CD4-positive, alpha-beta T cell treated with Interferon gamma for 1 hour (primary cell): ENCODE measurements around the gene NBPF6.
"Not testable (repeated sequence)": the region's sequence is repeated elsewhere in the genome, so short reads cannot be mapped to it uniquely, and the experiment has no call there.

Experiments used
- DNase-seq: peaks from one replicate; pipeline ENCODE4 v3.0.0-alpha.2; 2020

NBPF6 gene, protein sequence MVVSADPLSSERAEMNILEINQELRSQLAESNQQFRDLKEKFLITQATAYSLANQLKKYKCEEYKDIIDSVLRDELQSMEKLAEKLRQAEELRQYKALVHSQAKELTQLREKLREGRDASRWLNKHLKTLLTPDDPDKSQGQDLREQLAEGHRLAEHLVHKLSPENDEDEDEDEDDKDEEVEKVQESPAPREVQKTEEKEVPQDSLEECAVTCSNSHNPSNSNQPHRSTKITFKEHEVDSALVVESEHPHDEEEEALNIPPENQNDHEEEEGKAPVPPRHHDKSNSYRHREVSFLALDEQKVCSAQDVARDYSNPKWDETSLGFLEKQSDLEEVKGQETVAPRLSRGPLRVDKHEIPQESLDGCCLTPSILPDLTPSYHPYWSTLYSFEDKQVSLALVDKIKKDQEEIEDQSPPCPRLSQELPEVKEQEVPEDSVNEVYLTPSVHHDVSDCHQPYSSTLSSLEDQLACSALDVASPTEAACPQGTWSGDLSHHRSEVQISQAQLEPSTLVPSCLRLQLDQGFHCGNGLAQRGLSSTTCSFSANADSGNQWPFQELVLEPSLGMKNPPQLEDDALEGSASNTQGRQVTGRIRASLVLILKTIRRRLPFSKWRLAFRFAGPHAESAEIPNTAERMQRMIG

DNA sequence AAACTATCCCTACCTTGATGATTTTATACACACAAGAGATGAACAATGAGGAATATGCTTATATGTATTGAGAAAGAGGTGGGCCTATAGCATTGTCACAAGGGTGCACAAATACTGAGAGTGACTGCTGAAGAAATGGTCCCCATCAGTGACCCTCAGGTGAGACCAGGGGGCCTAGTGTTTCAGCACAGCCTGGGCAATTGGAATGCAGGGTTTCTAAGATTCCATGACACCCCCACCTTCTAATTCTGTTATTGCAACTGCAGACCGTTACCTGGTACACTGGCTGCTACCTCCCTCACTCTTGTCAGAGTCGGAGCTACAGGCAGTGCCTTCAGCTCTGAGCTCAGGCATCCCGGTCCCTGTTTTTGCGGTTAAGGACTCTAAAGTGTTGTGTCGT is at the start of gene NBPF6:
Gene NBPF6, plus strand, starts transcription at position 301 of the 400 bp plus-strand sequence. CDS start 259 bp downstream, outside the sequence.
- DNase-seq = not testable (repeated sequence)

DNA sequence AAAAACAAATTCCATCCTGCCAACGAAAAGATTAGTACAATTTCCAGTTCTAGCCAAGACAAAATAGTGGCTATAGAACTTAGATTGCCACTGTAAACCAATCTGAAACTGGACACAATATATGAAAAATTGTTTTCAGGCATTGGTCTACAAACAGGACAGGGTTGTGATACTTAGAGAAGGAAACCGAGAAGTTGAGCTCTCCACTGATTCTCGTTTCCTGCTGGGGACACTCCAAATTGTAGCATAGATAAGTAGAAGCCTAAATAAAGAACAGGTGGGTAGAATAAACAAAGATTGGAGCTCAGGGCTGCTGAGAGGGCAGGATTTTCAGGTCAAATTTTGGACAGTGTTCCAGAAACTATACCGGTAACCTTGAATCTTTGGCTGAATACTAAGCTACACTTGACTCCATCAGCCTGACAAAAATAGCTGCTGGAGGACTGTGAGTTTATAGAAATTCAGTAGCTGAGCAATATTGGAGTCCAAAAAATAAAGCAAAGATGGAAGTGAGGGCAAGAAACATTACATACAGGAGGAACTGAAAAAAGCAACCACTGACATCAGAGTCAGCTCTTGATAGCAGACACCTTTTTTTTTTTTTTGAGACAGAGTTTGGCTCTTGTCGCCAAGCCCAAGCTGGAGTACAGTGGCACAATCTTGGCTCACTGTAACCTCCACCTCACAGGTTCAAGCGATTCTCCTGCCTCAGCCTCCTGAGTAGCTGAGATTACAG is 38.9 kb upstream of the NBPF6 start:
- DNase-seq = not testable (repeated sequence)

DNA sequence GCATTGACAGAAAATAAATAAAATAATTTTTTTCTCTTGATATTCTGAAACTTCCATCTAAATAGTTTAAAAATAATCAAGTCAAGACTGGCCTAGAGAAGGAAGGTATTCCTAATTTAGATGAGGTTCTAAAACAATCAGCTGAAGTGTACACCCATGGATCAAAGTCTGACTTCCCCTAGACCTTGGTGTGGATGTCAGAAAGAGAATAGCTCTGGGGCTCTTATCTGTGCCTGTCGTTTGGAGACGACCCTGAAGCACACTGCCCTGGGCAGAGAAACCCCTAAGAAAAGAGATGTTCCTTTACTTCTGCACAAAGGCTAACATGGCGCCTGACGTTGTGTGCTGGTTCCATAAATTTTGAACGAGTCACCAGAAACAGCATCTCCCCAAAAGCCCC is 30.0 kb upstream of the NBPF6 start:
- DNase-seq = not testable (repeated sequence)

DNA sequence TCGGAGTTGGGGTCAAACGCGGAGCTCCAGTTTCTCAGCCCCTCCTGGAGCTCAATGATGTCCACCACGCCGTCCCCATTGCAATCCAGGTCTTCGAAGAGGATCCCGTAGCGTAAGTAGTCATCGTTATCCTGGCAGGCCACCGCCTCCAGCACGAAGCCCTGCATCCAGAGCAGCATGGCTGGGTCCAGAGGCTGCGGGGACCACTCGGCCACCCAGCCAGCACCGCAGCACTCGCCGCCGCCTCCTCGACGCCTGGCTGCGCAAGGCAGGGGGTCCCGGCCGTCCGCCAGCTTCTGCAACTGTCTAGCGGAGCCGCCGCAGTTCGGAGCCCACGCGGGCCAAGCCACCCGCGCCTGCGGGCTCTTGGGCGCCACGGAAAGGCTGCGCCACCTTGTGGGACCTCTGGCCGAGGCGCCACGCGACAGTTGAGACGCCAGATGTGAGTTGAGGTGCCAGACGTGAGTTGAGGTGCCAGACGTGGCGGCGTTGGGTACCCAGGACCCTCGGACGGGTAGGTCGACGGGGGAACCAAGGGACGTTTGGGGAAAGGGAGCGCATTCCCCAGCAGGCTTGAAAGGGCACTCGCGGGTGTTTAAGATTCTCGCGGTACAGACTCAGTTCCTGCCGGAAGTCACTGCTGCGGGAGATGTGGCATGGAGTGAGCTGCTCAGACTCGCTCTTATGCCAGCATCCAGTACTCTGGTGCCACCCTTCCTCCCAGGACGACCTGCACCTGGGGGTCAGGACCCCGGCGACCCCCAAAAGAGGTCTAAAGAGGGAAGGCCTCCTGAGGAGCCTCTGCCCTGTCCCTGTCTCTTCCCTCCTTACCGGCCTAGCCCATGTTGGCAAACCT is 28.9 kb upstream of the NBPF6 start:
- not testable (repeated sequence) for DNase-seq

DNA sequence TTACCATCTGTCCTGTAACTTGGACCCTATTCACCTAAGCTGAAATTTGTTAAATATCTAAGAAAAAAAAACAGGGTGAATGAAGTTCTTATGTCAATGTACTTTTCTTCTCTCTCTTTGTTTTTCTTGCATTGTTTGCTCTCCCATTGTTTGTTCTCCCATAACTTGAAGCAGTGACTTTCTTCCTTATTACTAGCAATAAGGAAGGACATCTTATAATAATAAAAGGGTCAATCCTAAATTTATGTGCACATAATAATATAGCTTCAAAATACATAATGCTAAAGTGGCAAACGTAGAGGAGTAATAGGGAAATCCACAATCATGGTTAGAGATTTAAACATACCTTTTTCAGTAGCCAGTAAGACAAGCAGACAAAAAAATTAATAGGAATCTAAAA is 23.3 kb upstream of the NBPF6 start:
- not testable (repeated sequence) for DNase-seq

DNA sequence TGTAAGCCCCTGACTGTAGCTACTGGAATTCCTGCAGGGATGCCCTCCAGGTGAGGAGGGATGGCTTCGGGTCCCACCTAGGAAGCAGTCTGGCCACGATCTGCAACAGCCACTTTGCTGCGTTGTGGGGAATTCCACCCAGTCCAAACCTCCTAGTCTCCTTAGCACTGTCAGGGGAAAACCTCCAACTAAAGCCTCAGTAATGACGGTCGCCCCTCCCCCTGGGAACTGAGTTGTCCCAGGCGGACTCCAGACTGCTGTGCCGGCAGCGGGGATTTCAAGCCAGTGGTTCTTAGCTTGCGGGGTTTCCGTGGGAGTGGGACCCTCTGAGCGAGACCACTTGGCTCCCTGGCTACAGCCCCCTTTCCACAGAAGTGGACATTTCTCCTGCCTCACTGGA is 18.1 kb upstream of the NBPF6 start:
- DNase-seq = not testable (repeated sequence)

DNA sequence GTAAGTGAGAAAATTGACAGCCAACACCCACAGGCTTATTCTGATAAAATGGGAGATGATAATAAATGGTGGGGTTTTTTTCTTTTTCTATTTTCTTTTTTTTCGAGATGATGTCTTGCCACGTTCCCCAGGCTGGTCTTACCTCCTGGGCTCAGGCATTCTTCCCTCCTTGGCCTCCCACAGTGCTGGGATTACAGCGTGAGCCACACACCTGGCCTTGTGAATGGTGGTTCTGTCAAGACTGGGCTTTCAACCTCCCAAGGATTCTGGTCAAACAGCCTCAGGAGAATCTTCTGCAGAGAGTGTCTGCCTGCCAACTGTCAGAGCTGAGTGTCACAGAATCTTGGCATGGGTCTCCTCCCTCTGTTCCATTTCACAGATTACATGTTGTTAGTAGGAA is 16.7 kb upstream of the NBPF6 start:
- not testable (repeated sequence) for DNase-seq

DNA sequence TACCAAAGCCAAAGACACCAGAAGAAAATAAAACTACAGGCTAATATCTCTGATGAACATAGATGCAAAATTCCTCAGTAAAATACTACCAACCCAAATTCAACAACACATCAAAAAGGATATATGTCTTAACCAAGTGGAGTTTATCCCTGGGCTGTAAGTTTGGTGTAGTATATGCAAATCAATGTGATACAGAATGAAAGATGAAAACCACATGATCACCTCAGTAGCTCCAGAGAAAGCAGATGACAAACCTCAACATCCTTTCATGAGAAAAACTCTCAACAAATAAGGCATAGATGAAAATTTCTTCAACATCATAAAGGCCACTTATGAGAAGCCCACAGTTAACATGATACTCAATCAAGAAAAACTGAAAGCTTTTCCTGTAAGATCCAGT is 11.6 kb upstream of the NBPF6 start:
- not testable (repeated sequence) for DNase-seq

DNA sequence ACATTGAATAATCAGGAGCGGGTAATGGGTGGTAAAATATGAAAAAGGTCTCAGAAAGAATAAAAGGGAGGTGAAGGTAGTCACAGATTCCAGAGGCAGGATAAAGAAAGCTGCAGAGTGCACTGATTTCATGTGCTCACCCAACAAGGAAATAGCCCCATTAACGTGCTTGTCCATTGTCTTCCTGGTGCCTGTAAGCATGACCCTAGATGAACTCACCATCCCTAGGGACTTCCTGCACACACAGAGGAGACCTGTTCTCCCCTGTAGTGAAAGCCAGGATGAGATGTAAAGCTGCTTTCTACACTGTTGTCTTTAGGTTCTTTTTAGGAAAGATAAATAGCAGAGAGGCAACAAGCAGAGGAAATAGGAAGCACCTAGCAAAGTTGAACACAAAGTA is 4.4 kb downstream of the NBPF6 start:
- DNase-seq = not testable (repeated sequence)

DNA sequence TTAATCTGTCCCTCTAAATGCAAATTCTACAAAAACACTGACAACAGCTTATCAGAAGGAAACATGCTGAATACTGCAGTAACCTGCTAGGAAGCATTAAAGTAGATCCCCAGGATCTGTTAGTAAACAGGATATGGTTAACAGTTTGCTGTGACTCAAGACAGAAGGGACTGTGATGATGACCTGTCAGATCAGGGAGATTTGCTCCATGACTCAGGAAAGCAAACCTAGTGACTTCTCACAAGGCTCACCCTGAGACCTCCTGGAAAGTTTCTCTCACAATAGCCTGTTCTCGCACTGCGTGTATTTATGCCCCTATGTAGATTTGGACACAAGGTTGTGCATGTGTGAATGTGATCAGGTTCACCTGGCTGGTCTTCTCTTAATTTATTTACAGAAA is 8.5 kb downstream of the NBPF6 start:
- not testable (repeated sequence) for DNase-seq

DNA sequence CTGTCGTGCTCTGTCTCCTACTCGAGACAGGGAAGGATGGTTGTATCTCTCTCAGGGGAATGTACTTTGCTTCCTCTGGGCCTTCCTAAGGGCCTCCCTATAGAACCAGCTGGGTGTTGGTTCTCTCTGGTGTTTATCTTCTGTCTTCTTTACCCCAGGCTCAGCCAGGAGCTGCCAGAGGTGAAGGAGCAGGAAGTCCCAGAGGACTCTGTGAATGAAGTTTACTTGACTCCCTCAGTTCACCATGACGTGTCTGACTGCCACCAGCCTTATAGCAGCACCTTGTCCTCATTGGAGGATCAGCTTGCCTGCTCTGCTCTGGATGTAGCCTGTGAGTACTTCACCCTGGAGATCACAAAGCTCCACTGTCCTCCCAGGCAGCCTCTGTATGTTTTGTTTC is 11.6 kb downstream of the NBPF6 start:
- not testable (repeated sequence) for DNase-seq

DNA sequence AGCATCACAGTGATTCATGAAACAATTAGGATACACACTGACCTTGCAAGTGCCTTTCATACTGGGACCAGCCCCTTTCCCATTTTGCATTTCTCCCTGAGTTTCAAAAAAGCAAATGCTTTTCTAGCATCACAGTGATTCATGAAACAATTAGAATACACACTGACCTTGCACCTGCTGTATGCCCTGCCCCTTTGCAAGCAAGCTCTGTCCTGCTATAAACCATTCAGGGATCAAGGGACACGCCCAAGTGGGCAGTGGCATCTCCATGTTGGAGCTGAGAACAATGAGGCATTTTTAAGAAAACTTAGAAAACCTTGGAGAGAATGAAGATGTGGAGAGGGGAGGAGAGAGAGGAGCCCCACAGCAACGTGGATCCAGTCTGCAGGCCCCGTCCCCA is 13.8 kb downstream of the NBPF6 start:
- DNase-seq = not testable (repeated sequence)

DNA sequence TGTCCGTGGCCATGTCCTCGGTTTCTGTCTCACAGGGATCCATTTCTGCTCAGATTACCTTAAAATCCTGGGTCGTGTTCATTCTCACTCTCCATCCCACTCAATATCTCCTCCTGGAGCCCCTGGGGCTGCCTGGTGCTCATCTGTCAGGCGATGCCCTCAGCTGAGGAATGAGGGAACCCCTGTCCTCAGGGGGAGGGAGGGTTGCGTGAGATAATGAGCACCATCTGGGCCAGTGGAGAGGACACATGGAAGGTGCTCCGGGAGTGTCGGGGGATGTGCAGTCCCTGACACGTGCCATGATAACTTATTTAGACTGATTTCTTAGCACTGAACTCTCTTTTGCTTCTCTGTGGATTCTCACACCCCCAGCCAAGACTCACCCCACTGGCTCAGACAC is 16.0 kb downstream of the NBPF6 start:
- DNase-seq = not testable (repeated sequence)

DNA sequence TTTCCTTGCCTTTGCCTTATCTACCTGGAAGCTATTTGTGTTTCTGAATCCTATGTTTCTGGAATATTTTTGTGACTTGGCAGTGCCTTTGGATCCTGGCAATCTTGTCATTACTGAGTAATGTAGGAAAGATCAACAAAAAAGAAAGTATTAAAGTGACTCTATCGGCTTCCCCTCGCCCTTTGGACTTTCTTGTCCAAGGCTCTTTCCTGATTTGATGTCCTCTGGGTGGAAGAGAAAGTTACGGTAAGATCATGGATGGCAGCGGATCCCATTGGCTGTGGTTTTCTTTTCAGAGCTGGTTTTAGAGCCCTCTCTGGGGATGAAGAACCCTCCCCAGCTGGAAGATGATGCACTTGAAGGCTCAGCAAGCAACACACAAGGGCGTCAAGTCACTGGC is 17.0 kb downstream of the NBPF6 start:
- DNase-seq = not testable (repeated sequence)

DNA sequence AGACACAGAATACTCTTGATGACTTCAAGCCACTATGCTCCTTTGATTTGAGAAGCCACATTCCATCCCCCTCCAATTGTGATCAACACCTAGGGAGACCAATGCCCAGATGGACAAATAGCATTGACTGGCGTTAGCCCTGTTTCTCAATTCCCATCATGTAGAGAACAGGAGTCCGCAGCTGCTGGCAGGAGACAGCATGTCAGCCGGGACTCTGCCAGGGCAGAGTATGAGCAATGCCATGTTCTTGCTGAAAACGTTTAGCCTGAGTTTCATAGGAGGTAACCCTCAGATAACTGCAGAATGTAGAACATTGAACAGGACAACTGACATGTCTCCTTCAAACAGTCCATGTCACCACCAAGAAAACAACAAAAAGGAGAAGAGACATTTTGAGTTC is 20.6 kb downstream of the NBPF6 start:
- DNase-seq = not testable (repeated sequence)

DNA sequence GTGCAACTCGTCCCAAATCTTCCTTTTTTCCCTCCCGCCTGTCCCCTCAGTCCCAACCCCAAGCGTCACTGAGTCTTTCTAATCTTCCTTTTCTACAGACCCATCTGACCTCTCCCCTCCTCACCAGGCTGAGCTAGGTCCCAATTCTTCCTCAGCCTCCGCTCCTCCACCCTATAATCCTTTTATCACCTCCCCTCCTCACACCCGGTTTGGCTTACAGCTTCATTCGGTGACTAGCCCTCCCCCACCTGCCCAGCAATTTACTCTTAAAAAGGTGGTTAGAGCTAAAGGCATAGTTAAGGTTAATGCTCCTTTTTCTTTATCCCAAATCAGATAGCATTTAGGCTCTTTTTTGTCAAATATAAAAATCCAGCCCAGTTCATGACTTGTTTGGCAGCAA is 24.4 kb downstream of the NBPF6 start:
- not testable (repeated sequence) for DNase-seq

DNA sequence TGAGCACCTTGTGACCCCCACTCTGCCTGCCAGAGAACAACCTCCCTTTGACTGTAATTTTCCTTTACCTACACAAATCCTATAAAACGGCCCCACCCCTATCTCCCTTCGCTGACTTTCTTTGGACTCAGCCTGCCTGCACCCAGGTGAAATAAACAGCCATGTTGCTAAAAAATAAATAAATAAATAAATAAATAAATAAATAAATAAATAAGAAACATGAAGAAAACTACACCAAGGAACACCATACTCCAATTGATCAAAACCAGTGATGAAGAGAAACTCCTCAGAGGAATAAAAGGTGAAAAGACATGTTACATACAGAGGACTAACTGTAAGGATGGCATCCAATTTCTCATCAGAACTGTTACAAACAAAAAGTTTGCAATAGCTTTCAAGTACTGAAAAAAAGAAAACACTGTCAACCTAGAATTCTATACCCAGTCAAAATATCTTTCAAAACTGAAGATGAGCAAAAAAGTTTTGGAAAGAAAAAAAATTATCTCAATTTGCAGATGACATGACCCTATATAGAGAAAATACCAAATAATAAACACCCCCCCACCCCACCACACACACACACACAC is 28.4 kb downstream of the NBPF6 start:
- DNase-seq = no peak

DNA sequence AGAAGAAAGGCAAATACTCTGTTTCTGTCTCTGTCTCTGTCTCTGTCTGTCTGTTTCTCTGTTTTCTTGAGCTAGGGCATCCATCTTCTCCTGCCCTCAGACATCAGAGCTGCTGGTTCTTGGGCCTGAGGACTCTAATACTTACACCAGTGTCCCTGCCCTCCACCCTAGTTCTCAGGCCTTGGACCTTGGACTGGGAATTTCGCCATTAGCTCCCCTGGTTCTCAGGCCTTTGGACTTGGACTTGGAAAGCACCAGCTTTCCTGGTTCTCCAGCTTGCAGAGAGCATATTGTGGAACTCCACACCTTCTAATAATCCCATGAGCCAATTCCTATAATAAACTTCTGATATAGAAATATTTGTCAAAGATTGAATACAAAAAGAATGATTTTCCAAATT is 32.6 kb downstream of the NBPF6 start:
- DNase-seq = no peak

DNA sequence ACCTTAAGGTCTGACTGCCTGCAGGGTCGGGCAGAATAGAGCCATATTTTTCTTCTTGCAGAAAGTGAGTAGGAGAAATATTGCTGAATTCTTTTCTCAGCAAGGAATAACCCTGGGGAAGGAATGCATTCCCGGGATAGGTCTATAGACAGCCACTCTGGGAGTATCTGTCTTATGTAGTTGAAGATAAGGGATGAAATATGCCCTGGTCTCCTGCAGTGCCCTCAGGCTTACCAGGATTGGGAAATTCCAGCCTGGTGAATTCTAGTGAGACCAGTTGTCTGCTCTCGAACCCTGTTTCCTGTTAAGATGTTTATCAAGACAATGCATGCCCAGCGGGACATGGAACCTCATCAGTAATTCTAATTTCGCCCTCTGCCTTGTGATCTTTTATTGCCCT is 35.8 kb downstream of the NBPF6 start:
- not testable (repeated sequence) for DNase-seq

DNA sequence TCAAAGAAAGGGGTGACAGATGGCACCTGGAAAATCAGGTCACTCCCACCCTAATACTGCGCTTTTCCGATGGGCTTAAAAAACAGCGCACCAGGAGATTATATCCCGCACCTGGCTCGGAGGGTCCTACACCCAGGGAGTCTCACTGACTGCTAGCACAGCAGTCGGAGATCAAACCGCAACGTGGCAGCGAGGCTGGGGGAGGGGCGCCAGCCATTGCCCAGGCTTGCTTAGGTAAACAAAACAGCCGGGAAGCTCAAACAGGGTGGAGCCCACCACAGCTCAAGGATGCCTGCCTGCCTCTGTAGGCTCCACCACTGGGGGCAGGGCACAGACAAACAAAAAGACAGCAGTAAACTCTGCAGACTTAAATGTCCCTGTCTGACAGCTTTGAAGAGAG is 36.6 kb downstream of the NBPF6 start:
- DNase-seq = not testable (repeated sequence)

DNA sequence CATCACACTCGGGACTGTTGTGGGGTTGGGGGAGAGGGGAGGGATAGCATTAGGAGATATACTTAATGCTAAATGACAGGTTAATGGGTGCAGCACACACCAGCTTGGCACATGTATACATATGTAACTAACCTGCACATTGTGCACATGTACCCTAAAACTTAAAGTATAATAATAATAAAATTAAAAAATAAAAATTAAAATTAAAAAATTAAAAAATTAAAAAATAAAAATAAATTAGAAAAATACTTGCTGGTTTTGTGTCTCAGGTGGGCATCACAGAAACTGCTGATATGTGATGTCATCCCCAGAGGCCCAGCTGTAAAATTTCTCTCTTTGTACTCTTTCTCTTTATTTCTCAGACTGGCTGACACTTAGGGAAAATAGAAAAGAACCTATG is 44.9 kb downstream of the NBPF6 start:
- not testable (repeated sequence) for DNase-seq

DNA sequence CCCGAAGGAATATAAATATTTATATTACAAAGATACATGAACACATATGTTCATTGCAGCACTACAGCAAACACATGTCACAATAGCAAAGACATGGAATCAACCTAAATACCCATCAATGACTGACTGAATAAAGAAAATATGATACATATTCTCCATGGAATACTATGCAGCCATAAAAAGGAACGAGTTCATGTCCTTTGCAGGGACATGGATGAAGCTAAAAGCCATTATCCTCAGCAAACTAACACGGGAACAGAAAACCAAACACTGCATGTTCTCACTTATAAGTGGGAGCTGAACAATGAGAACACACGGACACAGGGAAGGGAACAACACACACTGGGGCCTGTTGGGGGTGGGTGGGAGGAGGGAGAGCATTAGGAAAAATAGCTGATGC is 46.7 kb downstream of the NBPF6 start:
- not testable (repeated sequence) for DNase-seq
